ENCODE data around the gene TENT5A.

- TF ChIP-seq CTCF (IDR thresholded peaks at IDR 0.05) (no peak), POLR2A (IDR thresholded peaks at IDR 0.05) (no peak)
These were observed 44.3 kb downstream of the TENT5A start for GRCh38 chr6:81708113-81708699.

All from lower leg skin (tissue), 3 donors.